Ascending aorta (tissue), 2 donors: ENCODE measurements around the gene NTF3. TPM values are rescaled to one million over a fixed set of nuclear protein-coding genes. Genes with fewer than 3 reads are reported as not detected.

Experiments
- DNase-seq, 2 donors: peaks; one replicate each; pipeline ENCODE4 v3.0.0-alpha.2; 2019; ENCODE audit warnings: low spot score in 2 of 2
- H3K27ac ChIP-seq, 2 donors: fragments of 200-600 bp; sonication (generic); one replicate each; pipeline ENCODE4 v1.5.1; 2016 to 2017; ENCODE audit warnings: mild to moderate bottlenecking in 1 of 2
- H3K27me3 ChIP-seq: fragments of 200-600 bp; sonication (generic); one replicate; pipeline ENCODE4 v1.5.1; 2017
- H3K36me3 ChIP-seq, 2 donors: fragments of 200-600 bp; sonication (generic); one replicate each; pipeline ENCODE4 v1.5.1; 2016
- H3K4me1 ChIP-seq, 2 donors: fragments of 200-600 bp; sonication (generic); one replicate each; pipeline ENCODE4 v1.5.1; 2016 to 2017; ENCODE audit warnings: mild to moderate bottlenecking in 1 of 2
- H3K4me3 ChIP-seq, 2 donors: fragments of 200-600 bp; sonication (generic); one replicate each; pipeline ENCODE4 v1.5.1; 2016 to 2017; ENCODE audit warnings: mild to moderate bottlenecking in 1 of 2
- H3K9me3 ChIP-seq, 2 donors: fragments of 200-600 bp; sonication (generic); one replicate each; pipeline ENCODE4 v1.5.1; 2016
- CTCF ChIP-seq, 3 experiments: fragments of 200-600 bp in 2 of 3; fragments of 450-650 bp in 1 of 3; sonication (generic) in 2 of 3; IDR thresholded peaks; one replicate each; pipeline ENCODE4 v1.5.1; 2016 to 2019; ENCODE audit warnings: antibody characterized with exemption in 3 of 3, mild to moderate bottlenecking in 1 of 3, moderate library complexity in 1 of 3
- intact Hi-C: fragments of 100-400 bp; cut with DNase I; formaldehyde crosslinking; loops from one replicate; pipeline ENCODE4 v1.15.1; 2023
- total RNA-seq: library from RNA; depleted of rRNA; stranded (reverse); fragments of >200 nt; gene quantifications from one replicate; pipeline ENCODE4 v1.1.0, GENCODE V29; 2016

Gene NTF3
- total RNA-seq, 1 donor from 2014 or later: 58.9 TPM

GRCh38 chr12:5479761-5480160 is 47.9 kb downstream of the NTF3 start:
- H3K27ac ChIP-seq: no peak overlapping the region
- DNase-seq: no peak
- H3K4me1 ChIP-seq: peaks cover 0 to 5% of the 10 kb centered on the region in 2 donors
- no peak overlapping the region for H3K4me3 ChIP-seq
- no peak for TF ChIP-seq CTCF (IDR thresholded peaks at IDR 0.05)
- H3K9me3 ChIP-seq: no peaks in the 10 kb centered on the region
- intact Hi-C loops: no loop called here
- H3K36me3 ChIP-seq: peaks cover 0 to 3% of the 10 kb centered on the region in 2 donors
- H3K27me3 ChIP-seq: no peaks in the 10 kb centered on the region

- no peak overlapping the region for H3K27ac ChIP-seq
- no peak for TF ChIP-seq CTCF (IDR thresholded peaks at IDR 0.05)
- H3K4me3 ChIP-seq: no peak overlapping the region
- peaks cover 0 to 5% of the 10 kb centered on the region in 2 donors for H3K4me1 ChIP-seq
- DNase-seq: no peak
- H3K9me3 ChIP-seq: no peaks in the 10 kb centered on the region
- peaks cover 0 to 3% of the 10 kb centered on the region in 2 donors for H3K36me3 ChIP-seq
- intact Hi-C loops: no loop called here
- H3K27me3 ChIP-seq: no peaks in the 10 kb centered on the region
Observed at GRCh38 chr12:5480218-5480937, 48.5 kb downstream of the NTF3 start.

- Histone ChIP-seq H3K27me3 (no peaks in the 10 kb centered on the region), H3K4me3 (no peak overlapping the region), H3K9me3 (no peaks in the 10 kb centered on the region), H3K36me3 (peaks cover 0 to 3% of the 10 kb centered on the region in 2 donors), H3K4me1 (peaks cover 0 to 5% of the 10 kb centered on the region in 2 donors), H3K27ac (no peak overlapping the region)
- no peak for DNase-seq
- intact Hi-C loops: no loop called here
- no peak for TF ChIP-seq CTCF (IDR thresholded peaks at IDR 0.05)
Observed at GRCh38 chr12:5480938-5481303, 49.0 kb downstream of the NTF3 start.

GRCh38 chr12:5481645-5482044 is 49.7 kb downstream of the NTF3 start:
- intact Hi-C loops: no loop called here
- H3K36me3 ChIP-seq: peaks cover 0 to 3% of the 10 kb centered on the region in 2 donors
- no peak for TF ChIP-seq CTCF (IDR thresholded peaks at IDR 0.05)

GRCh38 chr12:5484426-5484825 is 52.5 kb downstream of the NTF3 start:
- Histone ChIP-seq H3K4me3 (no peak overlapping the region), H3K27me3 (no peaks in the 10 kb centered on the region), H3K36me3 (no peaks in the 10 kb centered on the region), H3K9me3 (no peaks in the 10 kb centered on the region), H3K27ac (no peak overlapping the region), H3K4me1 (peaks cover 8 to 31% of the 10 kb centered on the region in 2 donors)
- intact Hi-C loops: no loop called here
- no peak for TF ChIP-seq CTCF (IDR thresholded peaks at IDR 0.05)
- DNase-seq: no peak

More at GRCh38 chr12:5481645-5482044, 49.7 kb downstream of the NTF3 start:
- Histone ChIP-seq H3K9me3 (no peaks in the 10 kb centered on the region), H3K4me3 (no peak overlapping the region), H3K27ac (no peak overlapping the region), H3K27me3 (no peaks in the 10 kb centered on the region), H3K4me1 (peaks cover 0 to 5% of the 10 kb centered on the region in 2 donors)
- no peak for DNase-seq
